RCC 7860 (cell line): ENCODE data around the gene ROCK2.
"Not testable (repeated sequence)": the region's sequence is repeated elsewhere in the genome, so short reads cannot be mapped to it uniquely, and the experiment has no call there.

Experiments used
- DNase-seq: peaks from one replicate; pipeline ENCODE4 v3.0.0-alpha.2; 2015; ENCODE audit warnings: low spot score
- FAIRE-seq: peaks from 2 replicates; lab custom pipeline; 2012; peaks lifted over from hg19 to GRCh38; lab: Jason Lieb, UNC

The ROCK2 gene

GRCh38 chr2:11279398-11279797 lies 65.0 kb downstream of the ROCK2 start:
- DNase-seq (no peak), FAIRE-seq (no peak)

DNA sequence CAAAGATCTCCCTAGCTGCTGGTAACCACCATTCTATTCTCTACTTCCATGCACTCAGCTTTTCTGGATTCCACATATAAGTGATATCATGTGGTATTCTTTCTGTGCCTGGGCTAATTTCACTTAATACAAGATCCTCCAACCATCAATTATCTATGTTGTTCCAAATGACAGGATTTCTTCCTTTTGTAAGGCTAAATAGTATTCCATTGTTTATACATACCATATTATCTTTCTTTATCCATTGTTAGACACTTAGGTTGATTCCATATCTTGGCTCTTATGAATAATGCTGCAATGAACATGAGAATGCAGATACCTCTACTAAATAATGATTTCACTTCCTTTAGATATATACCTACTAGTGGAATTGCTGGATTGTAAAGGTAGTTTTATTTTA lies 66.2 kb downstream of the ROCK2 start:
- no peak for FAIRE-seq
- DNase-seq: no peak

- no peak for DNase-seq
- no peak for FAIRE-seq
Measured at GRCh38 chr2:11275910-11276309, 68.5 kb downstream of the ROCK2 start.

DNA sequence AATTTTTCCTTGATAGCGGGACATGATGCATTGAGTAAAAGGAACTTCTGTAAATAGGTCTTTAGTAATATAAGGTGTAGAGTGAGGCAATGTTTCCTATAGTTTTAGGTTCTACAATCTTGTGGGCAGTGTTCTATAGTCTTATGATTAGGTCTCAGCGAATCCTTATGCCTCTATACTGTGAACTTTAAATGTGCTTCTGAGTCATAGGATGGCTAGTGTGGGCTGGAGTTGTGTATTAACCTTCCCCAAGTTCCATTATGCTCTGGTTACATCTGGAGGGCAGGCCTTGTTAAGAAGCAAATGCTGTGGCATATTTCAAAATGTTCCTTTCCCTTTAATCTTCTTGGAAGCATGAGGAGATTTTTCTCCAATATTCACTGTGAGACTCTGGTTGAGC lies 73.5 kb downstream of the ROCK2 start:
- FAIRE-seq: peak; percentile 68
- no peak for DNase-seq

GRCh38 chr2:11267931-11268330 lies 76.5 kb downstream of the ROCK2 start:
- no peak for FAIRE-seq
- no peak for DNase-seq

- no peak for FAIRE-seq
- DNase-seq: no peak
Measured at GRCh38 chr2:11264818-11265217, 79.6 kb downstream of the ROCK2 start.

DNA sequence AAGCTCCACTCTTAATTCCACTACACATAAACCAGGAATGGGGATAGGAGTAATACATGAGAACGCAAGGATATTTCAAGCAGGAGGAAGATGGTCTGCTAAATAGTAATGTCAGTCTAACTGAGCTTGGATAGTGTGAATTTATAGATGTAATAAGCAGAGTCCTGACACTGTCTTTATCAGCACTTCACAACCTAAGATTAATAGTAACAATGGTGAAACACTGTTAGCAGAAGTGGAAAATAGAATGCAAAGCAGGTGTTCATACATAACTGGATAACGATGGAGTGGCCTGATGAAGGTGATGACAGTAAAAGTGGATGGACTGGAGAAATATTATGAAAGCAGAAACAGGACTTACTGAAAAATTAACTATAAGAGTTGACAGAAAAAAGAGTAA lies 80.4 kb downstream of the ROCK2 start:
- FAIRE-seq: no peak

DNA sequence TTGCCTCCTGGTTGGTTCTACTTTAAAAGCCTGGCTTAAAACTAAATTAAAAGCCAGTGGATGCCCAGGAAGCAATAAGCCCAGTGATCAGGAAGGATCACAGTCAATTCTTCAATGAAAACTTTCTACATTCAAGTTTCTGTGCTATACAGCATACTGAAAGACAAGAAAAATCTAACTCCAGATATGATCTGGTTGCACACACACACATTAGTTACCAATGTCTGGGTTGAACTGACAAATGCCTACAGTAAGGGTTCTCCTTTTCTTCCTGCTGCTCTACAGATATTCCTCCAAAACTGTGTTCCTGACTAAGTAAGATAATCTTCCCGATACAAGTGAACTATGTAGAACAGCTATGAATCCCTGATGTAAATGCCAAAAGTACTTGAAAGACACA lies 81.3 kb downstream of the ROCK2 start:
- DNase-seq (no peak), FAIRE-seq (no peak)

More for the DNA sequence above, 80.4 kb downstream of the ROCK2 start:
- DNase-seq: no peak

GRCh38 chr2:11262438-11262837 lies 82.0 kb downstream of the ROCK2 start:
- DNase-seq, FAIRE-seq: not testable (repeated sequence)

GRCh38 chr2:11261564-11261963 lies 82.9 kb downstream of the ROCK2 start:
- not testable (repeated sequence) for FAIRE-seq, DNase-seq

- FAIRE-seq (no peak), DNase-seq (no peak)
Measured at GRCh38 chr2:11260979-11261378, 83.5 kb downstream of the ROCK2 start.

GRCh38 chr2:11257964-11258363 lies 86.5 kb downstream of the ROCK2 start:
- FAIRE-seq: no peak
- DNase-seq: no peak

DNA sequence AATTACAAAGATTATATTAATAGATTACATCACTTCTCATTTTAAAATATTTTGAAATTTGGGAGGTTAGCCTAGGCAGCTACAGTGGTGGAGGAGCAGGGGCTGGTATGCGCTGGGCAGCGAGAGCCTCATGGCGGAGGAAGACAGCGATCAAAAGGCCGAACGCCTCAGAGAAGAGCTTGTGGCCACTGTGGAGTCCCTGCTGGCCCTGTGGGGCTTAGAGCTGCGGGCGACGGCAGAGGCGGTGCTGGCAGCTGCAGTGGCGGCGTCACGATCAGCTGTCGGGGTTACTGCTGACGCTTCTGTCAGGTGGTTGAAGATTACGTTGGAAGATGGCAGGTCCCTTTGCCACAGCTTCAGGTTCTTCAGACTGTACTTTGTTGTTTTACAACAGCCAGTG lies 87.4 kb downstream of the ROCK2 start:
- no peak for DNase-seq
- FAIRE-seq: no peak

- FAIRE-seq (no peak), DNase-seq (no peak)
Measured at GRCh38 chr2:11256166-11256565, 88.3 kb downstream of the ROCK2 start.

GRCh38 chr2:11254100-11254536 lies 90.3 kb downstream of the ROCK2 start:
- FAIRE-seq: no peak
- DNase-seq: no peak

GRCh38 chr2:11252458-11252857 lies 92.0 kb downstream of the ROCK2 start:
- not testable (repeated sequence) for DNase-seq, FAIRE-seq

DNA sequence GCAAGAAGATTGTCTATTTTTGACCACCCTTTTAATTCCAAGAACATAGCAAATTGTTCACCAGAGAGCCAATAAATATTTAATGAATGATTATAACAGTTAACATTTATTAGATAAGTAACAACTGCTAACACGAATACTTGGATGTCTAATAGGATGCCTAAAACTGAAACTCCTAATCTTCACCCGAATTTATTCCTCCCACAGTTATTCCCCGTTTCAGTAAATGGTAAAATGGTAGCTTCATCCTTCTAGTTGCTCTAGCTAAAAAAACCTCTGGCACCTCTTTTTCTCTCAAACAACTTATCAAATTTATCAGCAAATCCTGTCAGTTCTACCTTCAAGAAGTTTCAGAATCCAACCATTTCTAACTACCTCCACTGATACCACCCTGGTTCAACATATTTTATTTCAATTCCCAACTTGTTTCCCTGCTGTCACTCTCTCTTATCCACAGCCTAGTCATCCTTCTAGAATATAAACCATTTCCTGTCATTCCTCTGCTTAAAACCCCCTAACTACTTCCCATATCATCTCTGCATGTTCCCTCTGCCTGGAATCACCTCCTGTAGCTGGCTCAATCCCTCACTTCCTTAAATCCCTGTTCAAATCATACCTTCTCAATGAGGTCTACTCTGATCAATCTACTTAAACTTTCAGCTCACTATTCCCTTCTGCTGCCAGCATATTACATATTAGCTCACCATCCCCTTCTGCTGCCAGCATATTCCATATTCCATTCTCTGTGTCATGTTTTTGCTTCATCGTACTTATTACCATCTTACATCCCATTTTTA lies 93.8 kb downstream of the ROCK2 start:
- FAIRE-seq (no peak), DNase-seq (no peak)

GRCh38 chr2:11245322-11245721 lies 99.1 kb downstream of the ROCK2 start:
- FAIRE-seq (no peak), DNase-seq (no peak)

DNA sequence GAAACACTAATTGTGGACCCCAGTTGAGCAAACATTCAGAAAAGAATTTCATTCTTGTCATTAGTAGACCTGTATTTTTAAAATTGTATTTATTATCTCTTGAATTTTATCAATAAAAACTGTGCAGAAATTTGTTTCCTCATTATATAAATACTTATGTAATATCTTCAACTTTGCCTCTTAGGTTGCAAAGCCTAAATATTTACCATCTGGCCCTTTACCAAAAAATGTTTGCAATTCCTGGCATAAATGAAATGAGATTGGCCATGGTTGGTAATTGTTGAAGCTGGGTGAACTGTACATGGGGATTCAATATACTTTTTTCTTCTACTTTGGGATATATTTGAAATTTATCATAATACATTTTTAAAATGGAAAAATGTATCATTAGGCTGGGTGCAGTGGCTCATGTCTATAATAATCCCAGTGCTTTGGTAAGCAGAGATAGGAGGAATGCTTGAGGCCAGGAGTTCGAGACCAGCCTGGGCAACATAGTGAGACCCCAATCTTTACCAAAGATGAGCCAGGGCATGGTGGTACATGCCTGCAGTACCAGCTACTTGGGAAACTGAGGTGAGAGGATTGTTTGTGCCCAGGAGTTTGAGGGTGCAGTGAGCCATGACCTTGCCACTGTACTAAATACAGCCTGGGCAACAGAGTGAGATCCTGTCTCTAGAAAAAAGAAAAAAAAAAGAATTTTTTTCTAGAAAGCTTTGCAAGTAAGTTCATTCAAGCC lies 100.2 kb downstream of the ROCK2 start:
- DNase-seq (no peak), FAIRE-seq (no peak)

DNA sequence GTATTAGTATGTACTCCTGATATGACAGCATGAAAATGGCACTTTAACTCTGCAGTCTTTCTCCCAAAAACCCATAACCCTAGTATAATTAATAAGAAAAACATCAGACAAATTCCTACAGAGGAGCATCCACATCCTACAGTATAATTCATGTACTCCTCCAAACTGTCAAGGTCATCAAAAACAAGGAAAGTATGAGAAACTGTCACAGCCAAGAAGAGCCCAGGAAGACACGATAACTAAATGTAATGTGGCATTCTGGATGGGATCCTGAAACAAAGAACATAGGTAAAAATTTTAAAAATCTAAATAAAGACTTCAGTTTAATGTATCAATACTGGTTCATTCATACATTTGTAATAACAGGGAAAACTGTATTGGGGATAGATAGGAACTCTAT lies 100.9 kb downstream of the ROCK2 start:
- DNase-seq (no peak), FAIRE-seq (no peak)

DNA sequence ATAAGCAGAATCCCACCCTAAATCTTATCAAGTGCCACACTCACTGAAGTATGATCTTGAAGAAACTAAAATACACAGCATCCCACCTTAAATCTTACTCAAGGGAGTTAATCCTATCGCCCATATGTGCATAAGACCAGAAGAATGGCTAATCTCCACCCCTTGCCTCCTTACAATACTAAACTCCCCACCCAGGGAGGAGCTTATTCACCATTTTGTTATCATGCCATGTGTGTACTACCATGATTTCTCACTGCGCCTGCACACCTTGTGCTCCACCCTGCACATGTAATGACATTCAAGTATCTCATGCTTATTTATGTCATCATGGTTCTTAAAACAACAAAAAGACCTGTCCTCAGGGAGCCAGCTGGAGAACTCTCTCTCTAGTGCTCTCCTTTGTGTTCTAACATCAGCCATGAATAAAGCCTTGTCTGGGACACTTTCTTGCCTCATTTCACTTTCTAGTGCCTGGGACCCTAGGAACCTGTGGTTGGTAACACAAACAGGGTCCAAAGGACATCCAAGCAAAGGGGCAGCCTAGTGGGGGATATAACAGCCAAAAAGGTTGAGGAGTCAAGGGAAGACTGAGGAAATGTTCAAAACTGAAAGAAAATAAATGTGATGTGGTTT lies 101.8 kb downstream of the ROCK2 start:
- no peak for DNase-seq
- FAIRE-seq: no peak
